ENCODE measurements around the gene HIF1A. TPM values are rescaled to one million over a fixed set of nuclear protein-coding genes. Genes with fewer than 3 reads are reported as not detected.
"Not testable (repeated sequence)": the region's sequence is repeated elsewhere in the genome, so short reads cannot be mapped to it uniquely, and the experiment has no call there.

The HIF1A gene
- total and polyA plus RNA-seq, 2 donors from 2014 or later, result 57.8 to 358 TPM

DNA sequence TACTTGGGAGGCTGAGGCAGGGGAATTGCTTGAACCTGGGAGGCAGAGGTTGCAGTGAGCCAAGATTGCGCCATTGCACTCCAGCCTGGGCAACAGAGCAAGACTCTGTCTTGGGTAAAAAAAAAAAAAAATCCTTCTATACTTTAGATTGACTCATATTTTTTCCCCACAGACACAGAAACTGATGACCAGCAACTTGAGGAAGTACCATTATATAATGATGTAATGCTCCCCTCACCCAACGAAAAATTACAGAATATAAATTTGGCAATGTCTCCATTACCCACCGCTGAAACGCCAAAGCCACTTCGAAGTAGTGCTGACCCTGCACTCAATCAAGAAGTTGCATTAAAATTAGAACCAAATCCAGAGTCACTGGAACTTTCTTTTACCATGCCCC, 42.6 kb downstream of the HIF1A start:
- no peak overlapping the region for H3K4me3 ChIP-seq (ENCODE audit: low read length in 3 of 3)
- peaks cover 15 to 58% (median 45%) of the 10 kb centered on the region in 3 donors for H3K36me3 ChIP-seq (ENCODE audit: control insufficient read depth in 2 of 3, insufficient read depth in 3 of 3, low read length in 3 of 3)
- no peak overlapping the region for H3K9ac ChIP-seq (ENCODE audit: low read length in 3 of 3)
- FAIRE-seq, result no peak
- no peak for TF ChIP-seq CTCF (IDR thresholded peaks at IDR 0.05; ENCODE audit: borderline replicate concordance, extremely low read depth, insufficient read depth)
- no peak for DNase-seq
- intact Hi-C loops (cut with DNase I), result loop anchor here (10.0 kb wide), 1 partner anchor 273 kb away; no protein-coding TSS in a partner anchor
- no peaks in the 10 kb centered on the region for H3K4me1 ChIP-seq (ENCODE audit: control insufficient read depth in 2 of 3, insufficient read depth in 2 of 3, low read depth in 1 of 3, low read length in 3 of 3)
- H3K27ac ChIP-seq (ENCODE audit: low read depth in 2 of 2, low read length in 2 of 2), result no peak overlapping the region
- H3K9me3 ChIP-seq (ENCODE audit: control insufficient read depth in 2 of 3, insufficient read depth in 1 of 3, low read length in 3 of 3), result no peaks in the 10 kb centered on the region
- no peaks in the 10 kb centered on the region for H3K27me3 ChIP-seq (ENCODE audit: control insufficient read depth, insufficient read depth, low read length)

DNA sequence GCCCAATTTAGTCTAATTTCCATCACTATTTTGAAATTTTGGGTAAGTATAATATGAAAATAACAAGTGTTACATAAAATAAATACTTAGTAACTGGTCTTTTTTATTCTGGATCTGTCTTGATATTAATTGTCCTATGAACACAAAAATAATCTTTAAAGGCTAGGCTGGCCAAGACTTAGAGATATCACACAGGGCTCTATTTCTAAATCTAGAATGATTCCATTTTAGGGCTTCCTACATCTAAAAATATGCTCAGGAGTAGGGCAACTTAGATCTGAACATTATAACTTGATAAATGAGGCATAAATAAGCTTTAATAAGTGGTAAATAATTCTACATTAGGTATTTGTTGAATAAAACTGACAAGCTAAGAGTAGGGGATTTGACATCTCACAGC, 43.8 kb downstream of the HIF1A start:
- no peaks in the 10 kb centered on the region for H3K9me3 ChIP-seq (ENCODE audit: control insufficient read depth in 2 of 3, insufficient read depth in 1 of 3, low read length in 3 of 3)
- peaks cover 13 to 59% (median 43%) of the 10 kb centered on the region in 3 donors for H3K36me3 ChIP-seq (ENCODE audit: control insufficient read depth in 2 of 3, insufficient read depth in 3 of 3, low read length in 3 of 3)
- H3K4me1 ChIP-seq (ENCODE audit: control insufficient read depth in 2 of 3, insufficient read depth in 2 of 3, low read depth in 1 of 3, low read length in 3 of 3), result no peaks in the 10 kb centered on the region
- intact Hi-C loops (cut with DNase I), result loop anchor here (10.0 kb wide), 1 partner anchor 274 kb away; no protein-coding TSS in a partner anchor
- no peak for TF ChIP-seq CTCF (IDR thresholded peaks at IDR 0.05; ENCODE audit: borderline replicate concordance, extremely low read depth, insufficient read depth)
- no peaks in the 10 kb centered on the region for H3K27me3 ChIP-seq (ENCODE audit: control insufficient read depth, insufficient read depth, low read length)
- H3K9ac ChIP-seq (ENCODE audit: low read length in 3 of 3), result no peak overlapping the region
- H3K27ac ChIP-seq (ENCODE audit: low read depth in 2 of 2, low read length in 2 of 2), result no peak overlapping the region
- H3K4me3 ChIP-seq (ENCODE audit: low read length in 3 of 3), result no peak overlapping the region
- DNase-seq (no peak), FAIRE-seq (no peak)

DNA sequence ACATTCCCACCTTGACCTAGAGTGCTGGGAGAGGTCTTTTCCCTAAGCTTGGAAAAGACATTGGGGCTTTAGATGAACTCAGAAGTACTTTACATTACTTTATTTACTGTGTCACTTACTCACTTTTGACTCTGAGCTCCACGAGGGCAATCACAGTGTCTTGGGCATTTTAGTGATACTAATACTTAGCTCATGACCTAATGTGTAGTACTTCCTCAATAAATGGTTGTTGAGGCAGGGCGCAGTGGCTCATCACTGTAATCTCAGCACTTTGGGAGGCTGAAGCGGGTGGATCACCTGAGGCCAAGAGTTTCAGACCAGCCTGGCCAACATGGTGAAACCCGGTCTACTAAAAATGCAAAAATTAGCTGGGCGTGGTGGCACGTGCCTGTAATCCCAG, 47.1 kb downstream of the HIF1A start:
- no peak overlapping the region for H3K9ac ChIP-seq (ENCODE audit: low read length in 3 of 3)
- H3K9me3 ChIP-seq (ENCODE audit: control insufficient read depth in 2 of 3, insufficient read depth in 1 of 3, low read length in 3 of 3), result no peaks in the 10 kb centered on the region
- no peak for TF ChIP-seq CTCF (IDR thresholded peaks at IDR 0.05; ENCODE audit: borderline replicate concordance, extremely low read depth, insufficient read depth)
- H3K4me1 ChIP-seq (ENCODE audit: control insufficient read depth in 2 of 3, insufficient read depth in 2 of 3, low read depth in 1 of 3, low read length in 3 of 3), result no peaks in the 10 kb centered on the region
- FAIRE-seq (no peak), DNase-seq (no peak)
- H3K27me3 ChIP-seq (ENCODE audit: control insufficient read depth, insufficient read depth, low read length), result no peaks in the 10 kb centered on the region
- intact Hi-C loops (cut with DNase I), result no loop called here
- H3K4me3 ChIP-seq (ENCODE audit: low read length in 3 of 3), result no peak overlapping the region
- H3K27ac ChIP-seq (ENCODE audit: low read depth in 2 of 2, low read length in 2 of 2), result no peak overlapping the region
- H3K36me3 ChIP-seq (ENCODE audit: control insufficient read depth in 2 of 3, insufficient read depth in 3 of 3, low read length in 3 of 3), result peaks cover 8 to 54% (median 34%) of the 10 kb centered on the region in 3 donors

DNA sequence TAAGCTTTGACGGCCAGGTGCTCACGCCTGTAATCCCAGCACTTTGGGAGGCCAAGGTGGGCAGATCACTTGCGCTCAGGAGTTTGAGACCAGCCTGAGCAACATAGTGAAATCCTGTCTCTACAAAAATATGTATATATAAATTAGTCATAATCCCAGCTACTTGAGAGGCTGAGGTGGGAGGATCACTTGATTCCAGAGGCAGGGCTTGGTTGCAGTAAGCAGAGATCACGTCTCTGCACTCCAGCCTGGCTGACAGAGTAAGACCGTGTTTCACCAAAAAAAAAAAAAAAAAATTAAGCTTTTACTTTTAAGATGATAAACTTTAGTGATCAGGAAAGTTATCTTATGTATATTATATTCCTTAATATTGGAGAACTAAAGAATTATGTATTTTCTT, 48.9 kb downstream of the HIF1A start:
- Histone ChIP-seq H3K36me3 (ENCODE audit: control insufficient read depth in 2 of 3, insufficient read depth in 3 of 3, low read length in 3 of 3) (peaks cover 8 to 44% (median 28%) of the 10 kb centered on the region in 3 donors), H3K9me3 (ENCODE audit: control insufficient read depth in 2 of 3, insufficient read depth in 1 of 3, low read length in 3 of 3) (no peaks in the 10 kb centered on the region), H3K27me3 (ENCODE audit: control insufficient read depth, insufficient read depth, low read length) (no peaks in the 10 kb centered on the region), H3K9ac (ENCODE audit: low read length in 3 of 3) (no peak overlapping the region), H3K4me3 (ENCODE audit: low read length in 3 of 3) (no peak overlapping the region), H3K27ac (ENCODE audit: low read depth in 2 of 2, low read length in 2 of 2) (no peak overlapping the region), H3K4me1 (ENCODE audit: control insufficient read depth in 2 of 3, insufficient read depth in 2 of 3, low read depth in 1 of 3, low read length in 3 of 3) (no peaks in the 10 kb centered on the region)
- FAIRE-seq (no peak), DNase-seq (peak in 1 of 5 donors; percentile 15)
- no peak for TF ChIP-seq CTCF (IDR thresholded peaks at IDR 0.05; ENCODE audit: borderline replicate concordance, extremely low read depth, insufficient read depth)
- intact Hi-C loops (cut with DNase I), result no loop called here

GRCh38 chr14:61746346-61746745, 51.0 kb downstream of the HIF1A start:
- H3K4me3 ChIP-seq (ENCODE audit: low read length in 3 of 3); H3K9me3 ChIP-seq (ENCODE audit: control insufficient read depth in 2 of 3, insufficient read depth in 1 of 3, low read length in 3 of 3); H3K9ac ChIP-seq (ENCODE audit: low read length in 3 of 3); intact Hi-C loops (cut with DNase I); H3K27ac ChIP-seq (ENCODE audit: low read depth in 2 of 2, low read length in 2 of 2); H3K4me1 ChIP-seq (ENCODE audit: control insufficient read depth in 2 of 3, insufficient read depth in 2 of 3, low read depth in 1 of 3, low read length in 3 of 3); H3K27me3 ChIP-seq (ENCODE audit: control insufficient read depth, insufficient read depth, low read length); DNase-seq; FAIRE-seq: not testable (repeated sequence)
- peaks cover 8 to 36% (median 21%) of the 10 kb centered on the region in 3 donors for H3K36me3 ChIP-seq (ENCODE audit: control insufficient read depth in 2 of 3, insufficient read depth in 3 of 3, low read length in 3 of 3)

All from kidney (tissue), 14 donors.